ENCODE measurements around the gene CSMD2.
"Not testable (repeated sequence)": the region's sequence is repeated elsewhere in the genome, so short reads cannot be mapped to it uniquely, and the experiment has no call there.

Gene CSMD2

DNA sequence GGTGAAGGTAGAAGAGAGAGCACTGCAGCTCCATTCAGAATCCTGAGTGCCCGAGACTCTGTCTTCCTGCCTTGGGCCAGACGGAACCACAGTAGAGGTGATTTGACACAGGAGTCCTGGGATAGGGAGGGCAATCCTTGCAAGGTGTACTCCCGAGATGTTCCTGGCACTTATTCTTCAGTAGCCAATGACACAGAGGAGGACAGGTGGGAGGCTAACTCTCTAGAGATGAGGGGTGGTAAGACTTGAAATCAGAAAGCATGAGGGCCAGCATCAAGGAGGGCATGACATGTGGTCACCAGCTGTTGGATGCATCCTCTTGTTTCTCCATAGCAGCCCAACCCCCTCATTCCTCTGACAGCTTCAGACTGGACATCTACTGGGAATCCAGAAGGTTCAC is 56.3 kb downstream of the CSMD2 start:
- DNase-seq (ENCODE audit: low read depth in 2 of 2) = no peak

DNA sequence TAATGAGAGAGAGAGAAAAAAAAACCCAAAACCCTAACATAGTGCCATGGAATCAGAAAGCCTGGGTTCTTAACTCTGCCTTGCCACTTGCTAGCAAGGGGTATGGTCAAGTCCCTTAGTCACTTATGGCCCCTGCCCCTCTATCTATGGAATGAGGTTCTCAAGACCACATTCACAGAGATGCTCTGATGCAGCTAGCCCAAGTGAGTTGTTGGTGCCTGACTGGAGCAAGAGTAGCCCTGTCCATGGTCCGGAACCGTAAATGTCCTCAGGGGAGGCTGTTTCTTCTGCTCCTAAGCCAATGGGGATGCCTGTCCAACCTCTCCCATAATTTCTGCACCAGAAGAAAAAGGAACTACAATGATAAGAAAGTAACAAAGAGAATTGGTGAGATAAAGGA is 56.8 kb downstream of the CSMD2 start:
- DNase-seq (ENCODE audit: low read depth in 2 of 2) = no peak

DNA sequence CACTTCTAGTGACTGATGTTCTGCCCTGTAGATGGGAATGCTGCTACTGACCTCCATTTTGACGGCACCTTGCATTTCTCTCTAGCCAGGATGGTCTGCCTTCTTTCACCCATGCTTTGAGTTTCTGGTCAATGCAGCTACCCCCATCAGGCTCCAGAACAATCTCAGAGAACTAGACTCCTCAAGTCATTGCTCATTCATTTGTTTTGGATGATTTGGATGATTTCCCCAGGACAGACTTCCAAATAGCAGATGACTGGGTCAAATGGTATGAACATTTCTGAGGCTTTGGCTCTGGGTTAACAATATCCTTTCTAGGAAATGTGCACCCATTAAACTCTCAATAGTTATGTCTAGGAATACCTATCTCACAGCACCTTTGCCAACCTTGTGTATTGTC is 63.9 kb downstream of the CSMD2 start:
- DNase-seq (ENCODE audit: low read depth in 2 of 2) = no peak

DNA sequence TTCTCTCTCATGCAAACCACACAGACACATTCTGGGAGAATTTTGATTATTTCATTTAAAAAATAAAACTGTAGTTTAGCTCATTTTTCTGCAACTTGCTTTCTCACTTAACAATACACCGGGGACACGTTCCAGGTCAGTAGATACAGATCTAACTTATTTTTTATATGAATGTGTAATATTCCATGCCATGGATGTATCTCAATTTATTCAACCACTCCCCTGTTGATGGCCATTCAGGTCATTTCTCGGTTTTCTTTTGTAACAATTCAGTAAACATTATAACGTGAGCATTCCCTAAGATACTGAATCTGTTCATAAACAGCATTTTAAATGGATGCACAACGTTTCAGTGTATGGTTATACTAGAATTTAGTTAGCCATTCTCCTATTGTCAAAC is 64.7 kb downstream of the CSMD2 start:
- DNase-seq (ENCODE audit: low read depth in 2 of 2) = no peak

DNA sequence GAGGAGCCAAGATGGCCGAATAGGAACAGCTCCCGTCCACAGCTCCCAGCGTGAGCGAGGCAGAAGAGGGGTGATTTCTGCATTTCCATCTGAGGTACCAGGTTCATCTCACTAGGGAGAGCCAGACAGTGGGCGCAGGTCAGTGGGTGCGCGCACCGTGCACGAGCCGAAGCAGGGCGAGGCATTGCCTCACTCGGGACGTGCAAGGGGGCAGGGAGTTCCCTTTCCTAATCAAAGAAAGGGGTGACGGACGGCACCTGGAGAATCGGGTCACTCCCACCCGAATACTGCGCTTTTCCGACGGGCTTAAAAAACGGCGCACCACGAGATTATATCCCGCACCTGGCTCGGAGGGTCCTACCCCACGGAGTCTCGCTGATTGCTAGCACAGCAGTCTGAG is 72.6 kb downstream of the CSMD2 start:
- DNase-seq (ENCODE audit: low read depth in 2 of 2) = not testable (repeated sequence)

DNA sequence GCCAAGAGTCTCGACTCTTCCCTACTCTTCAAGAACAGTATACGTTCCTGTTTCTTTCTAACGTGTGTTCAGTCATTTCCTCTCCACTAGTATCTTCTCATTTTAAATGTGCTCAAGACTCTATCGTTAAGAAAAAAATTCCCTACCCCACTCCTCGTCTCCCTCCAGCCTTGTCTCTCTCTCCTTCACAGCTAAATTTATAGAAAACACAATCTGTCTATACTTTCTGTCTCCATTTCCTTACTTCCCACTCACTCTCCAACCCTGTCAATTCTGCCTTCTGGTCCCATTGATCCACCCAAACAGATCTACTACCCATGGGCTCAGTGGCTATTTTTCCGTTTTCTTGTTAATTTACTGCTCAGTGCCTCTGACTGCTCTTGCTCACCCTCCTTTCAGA is 75.3 kb downstream of the CSMD2 start:
- DNase-seq (ENCODE audit: low read depth in 2 of 2) = no peak

DNA sequence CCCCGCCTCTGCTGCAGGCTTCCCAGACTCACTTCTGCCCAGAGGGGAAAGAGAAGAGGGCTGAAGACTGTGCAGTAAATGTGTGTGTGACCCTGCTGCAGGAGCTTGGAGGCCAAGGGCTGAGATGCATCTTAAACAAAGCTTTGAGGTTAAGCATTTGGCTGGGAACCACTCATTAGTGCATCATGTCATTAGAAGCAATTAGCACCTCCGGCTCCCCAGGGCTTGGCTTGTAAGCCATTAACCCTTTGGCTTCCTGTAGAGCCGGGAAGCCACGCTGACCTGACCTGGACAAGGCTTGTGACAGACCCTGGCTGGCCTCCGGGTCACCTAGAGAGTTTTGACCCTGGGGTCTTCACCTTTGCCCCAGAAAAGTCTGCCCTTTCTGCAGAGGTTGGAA is 77.0 kb downstream of the CSMD2 start:
- DNase-seq (ENCODE audit: low read depth in 2 of 2) = no peak

DNA sequence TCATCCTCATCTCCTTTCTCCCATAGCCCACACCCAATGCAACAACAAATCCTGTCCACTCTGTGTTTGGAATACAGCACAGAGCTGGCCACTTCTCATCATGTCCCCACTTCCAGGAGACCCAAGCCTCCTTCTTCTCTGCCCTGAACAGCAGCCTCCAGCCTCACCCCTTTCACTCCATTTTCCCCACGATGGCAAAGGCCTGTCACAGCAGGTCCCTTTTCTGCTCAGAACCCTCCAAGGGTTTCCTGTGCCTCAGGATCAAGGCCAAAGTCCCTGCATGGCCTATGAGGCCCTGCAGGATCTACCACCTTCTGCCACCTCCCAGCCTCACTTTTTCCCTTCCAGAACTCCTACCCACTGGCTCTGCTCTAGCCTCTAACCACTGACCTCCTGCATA is 78.5 kb downstream of the CSMD2 start:
- no peak for DNase-seq (ENCODE audit: low read depth in 2 of 2)

DNA sequence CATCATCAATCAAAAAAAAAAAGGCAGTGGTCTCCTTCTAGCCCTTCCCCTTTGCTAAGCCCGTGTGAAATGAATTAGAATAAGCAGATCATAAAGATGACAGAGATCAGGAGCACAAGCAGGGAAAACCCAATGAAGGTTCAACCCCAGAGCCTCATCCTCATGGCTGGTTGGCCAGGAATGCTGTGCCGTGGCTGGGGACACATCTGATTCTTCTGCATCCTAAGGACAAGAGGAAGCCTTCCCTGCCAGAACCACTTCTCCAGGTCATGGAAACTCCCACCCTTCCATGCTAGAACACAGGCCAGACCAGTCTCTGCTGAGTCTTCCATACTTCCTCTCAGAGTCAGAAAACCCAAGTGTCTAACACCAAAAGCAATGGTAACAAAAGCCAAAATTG is 81.1 kb downstream of the CSMD2 start:
- no peak for DNase-seq (ENCODE audit: low read depth in 2 of 2)

DNA sequence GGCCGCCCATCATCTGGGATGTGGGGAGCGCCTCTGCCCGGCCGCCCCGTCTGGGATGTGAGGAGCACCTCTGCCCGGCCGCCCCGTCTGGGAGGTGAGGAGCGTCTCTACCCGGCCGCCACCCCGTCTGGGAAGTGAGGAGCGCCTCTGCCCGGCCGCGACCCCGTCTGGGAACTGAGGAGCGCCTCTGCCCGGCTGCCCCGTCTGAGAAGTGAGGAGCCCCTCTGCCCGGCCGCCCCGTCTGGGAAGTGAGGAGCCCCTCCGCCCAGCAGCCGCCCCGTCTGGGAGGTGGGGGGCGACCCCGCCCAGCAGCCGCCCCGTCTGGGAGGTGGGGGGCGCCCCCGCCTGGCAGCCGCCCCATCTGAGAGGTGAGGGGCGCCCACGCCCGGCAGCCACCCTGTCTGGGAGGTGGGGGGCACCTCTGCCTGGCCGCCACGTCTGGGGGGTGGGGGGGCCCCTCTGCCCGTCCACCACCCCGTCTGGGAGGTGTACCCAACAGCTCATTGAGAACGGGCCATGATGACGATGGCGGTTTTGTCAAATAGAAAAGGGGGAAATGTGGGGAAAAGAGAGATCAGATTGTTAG is 82.9 kb downstream of the CSMD2 start:
- not testable (repeated sequence) for DNase-seq (ENCODE audit: low read depth in 2 of 2)

DNA sequence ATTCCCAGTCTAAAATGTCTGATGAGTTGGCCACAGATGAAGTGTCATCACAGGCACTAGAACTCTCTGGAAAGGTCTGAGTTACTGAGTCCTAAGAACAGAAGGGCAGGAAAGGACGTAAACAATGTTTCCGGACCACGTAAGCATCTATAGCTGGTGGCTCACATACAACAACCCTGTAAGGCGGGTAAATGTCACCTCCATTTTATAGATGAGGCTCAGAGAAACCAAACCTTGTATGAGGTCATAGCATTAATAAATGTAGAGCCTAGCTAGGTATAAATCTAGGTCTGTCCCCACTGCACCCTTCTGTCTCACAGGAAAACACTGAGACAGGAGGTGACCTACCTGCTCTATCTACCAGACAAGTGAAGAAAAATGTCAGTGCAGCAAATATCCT is 86.6 kb downstream of the CSMD2 start:
- DNase-seq (ENCODE audit: low read depth in 2 of 2) = no peak

DNA sequence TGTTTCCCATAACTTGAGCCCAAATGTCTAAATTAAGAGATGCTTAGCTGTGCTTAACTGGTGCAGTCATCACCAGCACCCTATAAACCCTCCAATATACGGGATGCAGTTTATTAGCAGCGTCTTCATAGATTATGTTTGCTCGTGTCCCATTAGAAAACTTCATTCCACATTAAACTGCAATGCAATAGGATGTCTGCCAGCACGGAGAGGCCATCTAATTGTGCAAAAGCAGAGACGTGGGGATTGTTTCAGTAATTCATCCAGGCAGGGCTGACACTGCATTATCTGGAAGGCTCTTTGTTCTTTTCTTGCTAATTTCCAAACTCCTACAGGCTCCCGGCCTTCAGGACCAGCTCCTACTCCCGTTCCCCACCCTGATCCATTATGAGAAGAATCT is 89.5 kb downstream of the CSMD2 start:
- no peak for DNase-seq (ENCODE audit: low read depth in 2 of 2)

DNA sequence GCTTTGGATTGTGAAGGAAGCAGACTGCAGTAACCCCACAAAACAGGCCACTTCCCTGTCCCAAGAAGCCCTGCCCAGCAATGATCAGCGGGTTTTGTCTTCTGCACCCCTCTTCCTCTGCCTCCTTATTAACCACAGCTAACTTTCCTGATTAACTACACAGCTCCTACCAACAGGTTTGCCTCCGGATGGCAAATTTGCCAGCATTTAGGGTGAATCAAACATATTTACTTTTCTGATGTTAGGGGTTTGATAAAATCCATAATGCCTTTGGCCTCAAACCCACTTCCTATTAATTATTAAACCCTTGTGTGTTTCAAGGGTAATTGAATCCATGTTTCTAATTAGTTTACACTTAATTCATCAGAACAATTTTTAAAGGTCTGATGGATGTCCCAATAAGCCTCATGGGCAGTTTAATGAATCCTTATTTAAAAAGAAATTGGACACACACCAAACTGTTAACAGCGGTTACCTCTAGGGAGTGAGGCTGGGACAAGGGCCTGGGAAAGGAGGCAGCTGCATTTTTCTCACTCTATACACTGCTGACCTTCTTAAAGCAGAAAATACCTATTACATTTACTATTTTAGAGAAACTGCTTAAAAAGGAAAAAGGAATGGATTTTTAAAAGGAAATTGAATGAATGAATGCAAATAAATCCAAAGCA is 91.9 kb downstream of the CSMD2 start:
- no peak for DNase-seq (ENCODE audit: low read depth in 2 of 2)

DNA sequence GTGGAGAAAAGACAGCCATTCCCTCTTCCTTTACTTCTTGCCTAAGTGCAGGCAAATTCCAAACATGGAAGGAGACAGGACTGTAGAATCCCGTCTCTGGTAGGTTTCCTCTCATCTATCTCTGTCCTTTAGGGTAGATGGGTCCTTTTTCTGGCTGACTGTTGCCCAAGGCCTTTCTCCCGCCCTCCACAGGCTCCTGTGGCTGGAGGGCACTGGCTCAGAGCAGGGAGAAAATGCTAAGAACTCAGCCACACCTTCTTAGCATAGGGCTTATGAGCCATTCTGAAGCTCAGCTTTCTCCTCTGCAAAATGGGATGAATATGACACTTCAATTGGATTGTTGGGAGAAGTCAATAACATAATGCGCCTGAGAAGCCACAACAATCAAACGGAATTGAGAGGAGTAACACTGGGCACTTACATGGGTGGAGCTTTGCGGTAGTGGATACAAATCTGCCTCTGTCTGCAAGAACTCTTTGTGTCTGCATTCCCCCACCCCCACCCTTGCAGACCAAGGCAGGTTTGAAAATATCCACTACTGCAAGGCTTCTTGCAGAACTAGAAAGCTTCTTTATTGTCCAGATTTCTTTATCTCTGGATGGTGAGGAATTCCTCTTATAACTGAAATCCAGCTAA is 94.7 kb downstream of the CSMD2 start:
- DNase-seq (ENCODE audit: low read depth in 2 of 2) = no peak

DNA sequence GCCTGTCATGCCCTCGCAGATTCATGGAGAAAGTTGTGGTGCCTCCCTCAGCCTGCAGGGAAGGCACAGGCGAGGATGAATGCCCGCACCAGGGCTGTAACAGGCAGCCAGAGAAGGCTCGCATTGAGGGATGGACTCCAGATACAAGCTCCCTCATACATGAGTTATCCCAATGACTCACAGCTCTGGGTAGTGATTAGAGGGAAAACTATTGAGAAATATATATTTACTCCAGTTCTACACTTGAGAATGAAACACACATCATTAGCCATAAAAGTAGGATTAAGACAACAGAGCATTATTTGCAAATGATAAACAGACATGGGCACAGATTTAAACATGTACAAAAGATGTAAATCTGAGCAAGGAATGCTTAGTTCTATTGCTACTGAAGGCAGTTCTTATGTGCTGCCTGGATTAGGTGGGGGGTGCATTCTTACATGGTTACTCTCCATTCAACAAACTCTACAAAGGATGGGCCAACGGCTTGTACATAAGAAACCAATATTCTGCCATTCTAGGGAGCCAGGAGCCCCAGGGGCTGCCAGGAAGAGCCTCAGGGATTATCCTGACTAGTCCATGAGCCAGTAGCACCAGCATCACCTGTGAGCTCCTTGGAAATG is 97.9 kb downstream of the CSMD2 start:
- DNase-seq (ENCODE audit: low read depth in 2 of 2) = no peak

DNA sequence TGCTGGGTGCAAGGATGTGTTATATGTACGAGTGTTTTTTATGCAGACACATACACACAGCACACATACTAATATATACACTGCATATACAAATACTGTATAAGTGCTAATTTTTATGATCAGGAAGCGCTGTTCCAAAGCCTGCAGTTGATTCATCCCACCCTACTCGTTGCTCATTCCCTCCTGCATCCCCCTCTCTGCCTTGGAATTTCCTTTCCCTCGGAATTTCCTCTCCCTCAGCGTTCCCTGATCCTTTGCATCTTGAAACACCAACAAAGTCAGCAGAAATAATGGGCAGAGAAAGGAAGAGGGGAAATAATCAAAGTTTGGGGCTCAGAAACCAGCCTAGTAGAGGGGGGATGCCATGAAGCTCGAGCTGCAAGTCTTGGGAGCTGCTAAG is 98.9 kb downstream of the CSMD2 start:
- no peak for DNase-seq (ENCODE audit: low read depth in 2 of 2)

DNA sequence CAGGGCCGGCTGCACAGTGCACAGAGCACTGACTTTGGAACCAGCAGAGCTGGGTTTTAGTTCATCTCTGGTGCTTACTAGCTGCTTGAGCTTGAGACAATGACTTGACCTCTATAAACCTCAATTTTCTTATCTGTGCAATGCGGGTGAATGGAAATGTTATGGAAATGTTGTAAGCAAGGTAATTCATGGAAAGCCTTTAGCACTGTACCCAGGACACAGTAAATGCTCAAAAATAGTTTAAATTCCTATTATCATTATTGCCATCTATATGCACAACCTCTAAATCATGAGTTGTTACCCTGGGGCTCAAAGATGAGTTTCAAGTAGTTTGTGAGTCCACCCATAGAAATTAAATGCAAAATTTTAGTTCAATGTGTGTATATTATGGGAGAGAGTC is 99.5 kb downstream of the CSMD2 start:
- DNase-seq (ENCODE audit: low read depth in 2 of 2) = no peak

DNA sequence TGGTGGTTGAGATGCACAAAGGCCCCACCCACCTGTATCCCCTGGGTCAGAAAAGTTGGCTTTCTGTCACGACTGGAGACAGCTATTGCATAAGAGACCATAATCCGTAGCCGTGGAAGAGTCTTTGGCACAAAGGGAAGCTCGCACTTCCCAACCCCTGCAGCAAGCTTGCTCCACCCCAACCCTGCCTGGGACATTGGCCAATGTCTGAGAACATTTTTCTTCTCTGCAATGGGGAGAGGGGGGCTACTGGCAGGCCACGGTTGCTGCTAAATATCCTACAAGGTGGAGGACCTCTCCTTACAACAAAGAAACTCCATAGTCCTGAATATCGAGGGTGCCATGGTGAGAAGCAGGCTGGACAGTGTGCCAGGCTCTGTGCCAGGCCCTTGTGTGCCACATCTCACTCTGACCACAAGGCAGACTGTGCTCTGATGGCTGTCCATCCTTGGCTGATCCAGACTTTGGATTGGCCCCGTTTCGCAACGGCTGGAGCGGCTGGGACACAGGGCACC is 104.1 kb downstream of the CSMD2 start:
- DNase-seq (ENCODE audit: low read depth in 2 of 2) = no peak

DNA sequence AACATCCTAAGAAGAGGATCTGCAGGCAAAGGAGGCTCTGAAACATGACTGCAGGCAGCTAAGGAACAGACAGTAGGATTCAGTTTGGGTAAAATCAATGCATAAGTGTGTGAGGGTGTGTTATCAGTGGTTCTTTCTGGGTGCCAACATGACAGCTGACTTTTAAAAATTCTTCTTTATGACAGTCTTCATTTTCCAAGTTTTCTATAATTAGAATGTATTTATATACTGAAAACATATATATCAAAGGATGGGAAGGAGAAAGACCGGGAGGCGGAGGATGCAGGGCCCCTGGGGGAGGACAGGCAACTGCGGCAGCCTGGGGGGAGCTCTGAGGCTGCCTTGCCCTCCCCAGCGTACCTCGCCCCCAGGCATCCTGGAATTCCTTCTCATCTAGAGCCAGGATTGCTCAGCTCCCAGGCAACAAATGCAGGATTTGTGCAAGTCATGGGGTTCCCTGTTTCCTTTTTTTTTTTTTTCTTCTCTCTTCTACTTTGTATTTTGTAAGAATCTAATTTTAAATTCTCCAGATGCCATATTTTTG is 104.8 kb downstream of the CSMD2 start:
- no peak for DNase-seq (ENCODE audit: low read depth in 2 of 2)

DNA sequence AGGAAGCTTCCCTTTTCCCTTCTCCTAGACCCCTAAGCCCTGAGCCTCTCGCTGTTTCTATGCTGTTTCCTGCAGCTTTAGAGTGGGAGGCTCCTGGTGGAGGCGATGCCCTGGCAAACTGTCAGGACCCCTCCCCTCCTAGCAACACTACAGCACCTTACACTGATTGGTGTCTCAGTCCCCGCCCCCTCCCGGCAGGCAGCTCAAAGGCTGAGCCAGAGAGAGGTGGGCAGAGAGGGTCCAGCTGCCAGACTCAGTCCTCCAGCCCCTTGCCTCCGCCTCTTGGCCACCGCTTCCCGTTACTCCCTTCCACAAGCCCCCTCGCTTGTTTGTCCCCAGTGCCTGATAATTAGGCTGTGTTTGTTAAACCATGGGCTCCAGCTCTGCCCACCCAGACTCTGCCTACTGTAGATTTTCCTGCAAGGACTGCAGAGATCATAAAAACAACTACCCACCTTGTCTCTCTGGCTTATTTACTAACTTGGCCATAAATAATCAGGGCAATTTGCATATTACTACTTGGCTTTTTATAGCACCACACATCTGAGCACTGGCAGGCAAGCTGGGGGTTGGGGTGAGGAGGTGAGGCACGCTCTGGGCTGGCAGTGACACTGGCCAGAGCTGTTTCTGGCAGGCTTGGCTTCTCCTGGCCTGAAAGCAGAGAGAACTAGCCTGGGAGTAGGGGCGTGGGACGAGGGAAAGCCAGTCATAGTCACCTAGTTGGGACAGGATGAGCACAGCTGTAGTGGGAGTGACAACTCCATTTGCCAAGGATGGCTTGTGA is 107.5 kb downstream of the CSMD2 start:
- no peak for DNase-seq (ENCODE audit: low read depth in 2 of 2)

DNA sequence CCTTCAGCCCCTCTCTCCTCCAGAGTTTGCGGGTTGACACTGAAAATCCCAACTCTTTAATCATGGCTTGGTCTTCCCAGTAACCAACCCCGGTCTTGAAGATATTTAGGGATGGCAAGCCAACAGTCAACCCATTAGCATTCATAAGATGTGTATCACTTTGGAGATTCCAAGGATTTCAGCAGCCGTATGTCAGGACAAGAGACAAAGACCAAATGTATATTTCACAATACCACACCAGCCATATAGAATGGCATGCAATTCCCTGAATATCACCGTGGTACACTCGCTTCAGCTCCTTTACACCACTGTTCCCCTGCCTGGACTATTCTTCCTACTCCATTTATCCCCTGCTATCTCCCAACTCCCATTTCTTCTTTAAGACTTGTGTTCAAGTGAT is 109.2 kb downstream of the CSMD2 start:
- no peak for DNase-seq (ENCODE audit: low read depth in 2 of 2)

DNA sequence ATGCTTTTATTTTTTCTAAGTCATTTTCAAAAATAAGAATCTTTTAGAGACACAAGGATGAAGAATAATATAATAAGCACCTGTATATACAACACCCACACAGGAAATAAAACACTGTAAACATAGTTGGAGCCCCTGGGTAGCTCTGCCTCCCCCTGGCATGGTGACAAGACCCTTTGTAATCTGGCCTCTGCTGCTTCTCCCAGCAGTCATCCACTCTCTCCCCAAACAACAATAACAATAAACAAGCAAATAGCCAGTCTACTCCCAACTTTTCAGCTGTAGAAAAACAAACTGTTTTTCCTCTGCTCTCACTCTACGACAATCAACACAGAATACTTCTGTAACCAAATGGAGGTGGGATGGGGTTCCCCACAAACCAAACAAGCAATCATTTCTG is 110.1 kb downstream of the CSMD2 start:
- DNase-seq (ENCODE audit: low read depth in 2 of 2) = no peak

All from stimulated activated CD8-positive, alpha-beta memory T cell treated with anti-CD3 and anti-CD28 coated beads, Interleukin-2, amount 100 ng/mL, for 48 hours (primary cell).